GM18951 (cell line): ENCODE results near the gene GLT6D1.
"Not testable (repeated sequence)": the region's sequence is repeated elsewhere in the genome, so short reads cannot be mapped to it uniquely, and the experiment has no call there.

Source experiments
- POLR2A ChIP-seq: IDR thresholded peaks from 4 replicates; pipeline ENCODE4 v1.6.1; 2011; ENCODE audit warnings: mild to moderate bottlenecking; ENCODE audit not compliant: insufficient read length, insufficient read depth; ENCODE audit errors: extremely low read depth
- in situ Hi-C: fragments of 300-500 bp; cut with MboI; formaldehyde crosslinking; loops from one replicate; pipeline ENCODE4 v1.12.0; 2022; ENCODE audit warnings: low sequenced_read_pairs, mixed read lengths, inconsistent platforms; ENCODE audit not compliant: unreplicated experiment

Gene GLT6D1

GRCh38 chr9:135661816-135662560 lies 22.6 kb upstream of the GLT6D1 start:
- in situ Hi-C loops = no loop called here
- TF ChIP-seq POLR2A = no peak

- in situ Hi-C loops = no loop called here
- no peak for TF ChIP-seq POLR2A
Measured at GRCh38 chr9:135660407-135660806, 21.1 kb upstream of the GLT6D1 start.

GRCh38 chr9:135659252-135659651 lies 19.9 kb upstream of the GLT6D1 start:
- in situ Hi-C loops = no loop called here
- TF ChIP-seq POLR2A = no peak

- in situ Hi-C loops = no loop called here
- TF ChIP-seq POLR2A = no peak
Measured at GRCh38 chr9:135657416-135657815, 18.1 kb upstream of the GLT6D1 start.

DNA sequence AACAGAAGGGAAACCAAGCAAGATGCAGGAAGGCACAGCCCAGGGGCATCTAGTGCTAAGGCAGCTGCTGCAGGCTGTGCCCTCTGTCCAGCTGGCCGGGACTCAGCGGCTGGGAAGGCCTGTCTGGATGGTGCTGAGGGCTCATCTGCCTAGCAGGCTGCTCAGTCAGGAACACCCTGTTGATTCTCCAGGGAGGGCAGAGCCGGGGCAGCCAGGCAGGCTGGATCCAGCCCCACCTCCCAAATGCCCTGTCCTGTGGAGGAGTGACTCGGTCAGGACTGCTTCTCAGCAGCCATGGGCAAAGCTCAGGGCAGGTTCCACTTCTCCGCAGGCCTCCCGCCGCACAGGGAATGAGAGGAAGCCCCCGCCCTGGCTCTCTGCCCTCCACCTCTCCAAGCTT lies 16.0 kb upstream of the GLT6D1 start:
- TF ChIP-seq POLR2A = no peak
- in situ Hi-C loops = no loop called here

DNA sequence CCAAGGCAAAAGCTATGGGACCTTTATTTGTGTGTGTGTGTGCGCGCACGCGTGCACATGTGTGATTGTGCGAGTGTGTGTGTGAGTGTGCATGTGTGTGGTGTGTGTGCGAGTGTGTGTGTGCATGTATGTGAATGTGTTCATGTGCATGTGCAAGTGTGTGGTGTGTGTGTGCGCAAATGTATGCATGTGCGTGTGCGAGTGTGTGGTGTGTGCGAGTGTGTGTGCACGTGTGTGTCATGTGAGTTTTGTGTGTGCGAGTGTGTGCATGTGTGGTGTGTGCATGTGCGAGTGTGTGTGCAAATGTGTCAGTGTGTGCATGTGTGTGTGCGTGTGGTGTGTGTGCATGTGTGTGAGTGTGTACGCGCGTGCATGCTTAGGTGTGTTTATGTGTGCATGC lies 11.1 kb upstream of the GLT6D1 start:
- in situ Hi-C loops = no loop called here
- TF ChIP-seq POLR2A = no peak

GRCh38 chr9:135649508-135649907 lies 10.2 kb upstream of the GLT6D1 start:
- TF ChIP-seq POLR2A = no peak
- in situ Hi-C loops = no loop called here

DNA sequence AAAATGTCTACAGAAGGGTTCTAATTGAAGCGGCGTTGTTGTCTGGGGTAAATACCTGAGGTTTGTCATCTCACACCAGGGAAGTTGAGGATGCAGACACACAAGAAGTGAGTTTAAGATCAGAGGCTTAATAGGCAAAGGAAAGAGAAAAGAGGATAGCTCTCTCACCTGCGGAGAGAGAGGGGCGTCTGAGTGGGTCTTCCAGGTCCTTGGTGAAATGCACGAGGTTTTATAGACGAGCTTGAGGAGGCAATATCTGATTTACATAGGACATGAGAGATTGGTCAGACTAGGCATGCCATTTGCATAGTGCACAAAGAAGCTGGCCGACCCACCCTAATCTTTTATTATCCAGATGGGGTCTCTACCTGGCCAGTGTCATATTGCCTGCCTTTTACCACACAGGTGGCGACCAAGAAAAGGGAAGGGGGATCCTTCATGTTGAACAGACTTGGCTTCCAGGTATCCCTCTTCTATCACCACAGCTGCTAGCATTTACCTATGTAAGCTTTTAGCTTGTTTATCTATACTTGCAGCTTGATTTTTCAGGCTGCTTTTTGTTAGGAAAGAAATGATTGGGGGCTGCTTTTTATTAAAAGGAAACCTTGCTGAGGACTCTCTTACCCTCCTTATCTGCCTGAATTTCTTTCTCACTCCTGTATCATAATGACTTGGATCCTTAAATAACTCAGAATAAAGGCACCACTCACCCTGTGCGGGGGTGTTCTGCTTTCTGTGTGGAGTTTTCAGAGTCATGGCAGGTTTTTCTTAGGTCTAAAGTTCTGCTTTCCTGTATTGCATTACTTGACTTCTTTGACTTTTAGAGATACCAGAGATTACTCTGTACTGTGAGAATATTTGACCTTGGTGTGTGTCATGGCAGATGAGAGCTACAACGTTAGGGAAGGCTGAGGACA lies 9.4 kb upstream of the GLT6D1 start:
- in situ Hi-C loops = no loop called here
- no peak for TF ChIP-seq POLR2A

GRCh38 chr9:135647884-135648283 lies 8.5 kb upstream of the GLT6D1 start:
- in situ Hi-C loops = no loop called here
- no peak for TF ChIP-seq POLR2A

DNA sequence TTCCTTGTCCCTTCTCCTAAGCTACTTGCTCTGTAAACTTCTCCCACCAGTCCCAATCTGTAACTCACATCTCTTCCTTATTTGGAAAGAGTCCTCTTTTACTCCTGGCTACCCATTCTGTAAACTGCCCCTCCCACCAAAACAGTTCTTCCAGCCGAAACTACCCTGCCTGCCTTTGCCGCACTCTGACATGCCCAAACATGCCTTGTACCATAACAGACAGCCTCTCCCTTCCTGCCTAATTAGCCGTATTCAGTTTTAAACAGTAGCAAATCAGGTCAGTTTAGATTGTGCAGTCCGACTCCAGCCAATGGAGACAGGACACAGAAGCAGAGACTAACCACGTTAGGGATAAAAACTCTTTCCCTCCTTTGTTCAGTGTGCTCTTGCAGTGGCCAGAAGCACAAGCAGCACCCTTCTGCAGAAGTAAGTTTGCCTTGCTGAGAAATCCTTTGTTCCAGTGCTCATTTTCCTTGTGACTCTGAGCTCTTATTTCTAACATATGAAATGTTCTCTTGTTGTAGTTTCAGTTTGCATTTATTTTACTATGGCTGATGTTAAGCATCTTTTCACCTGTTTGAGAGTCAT lies 5.4 kb upstream of the GLT6D1 start:
- in situ Hi-C loops = no loop called here
- no peak for TF ChIP-seq POLR2A

DNA sequence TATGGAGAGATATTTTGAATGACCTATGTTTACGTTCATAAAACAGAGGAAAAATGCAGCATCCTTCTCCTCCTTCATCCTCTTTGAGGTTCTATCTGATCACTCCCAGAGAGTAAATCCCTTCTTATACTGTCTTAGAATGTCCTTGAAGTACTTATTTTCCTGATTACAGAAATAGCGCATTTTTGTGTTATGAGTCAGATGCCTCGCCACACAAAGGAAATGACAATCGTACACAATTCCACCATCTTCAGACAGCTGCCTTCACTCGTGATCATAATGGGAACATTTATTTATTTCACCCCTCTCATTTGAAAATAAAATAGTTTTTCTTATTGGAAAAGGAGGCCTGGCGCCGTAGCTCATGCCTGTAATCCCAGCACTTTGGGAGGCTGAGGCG lies 2.4 kb upstream of the GLT6D1 start:
- in situ Hi-C loops = no loop called here
- no peak for TF ChIP-seq POLR2A

- in situ Hi-C loops = no loop called here
- TF ChIP-seq POLR2A = no peak
Measured at GRCh38 chr9:135641047-135641446, 1.7 kb upstream of the GLT6D1 start.

DNA sequence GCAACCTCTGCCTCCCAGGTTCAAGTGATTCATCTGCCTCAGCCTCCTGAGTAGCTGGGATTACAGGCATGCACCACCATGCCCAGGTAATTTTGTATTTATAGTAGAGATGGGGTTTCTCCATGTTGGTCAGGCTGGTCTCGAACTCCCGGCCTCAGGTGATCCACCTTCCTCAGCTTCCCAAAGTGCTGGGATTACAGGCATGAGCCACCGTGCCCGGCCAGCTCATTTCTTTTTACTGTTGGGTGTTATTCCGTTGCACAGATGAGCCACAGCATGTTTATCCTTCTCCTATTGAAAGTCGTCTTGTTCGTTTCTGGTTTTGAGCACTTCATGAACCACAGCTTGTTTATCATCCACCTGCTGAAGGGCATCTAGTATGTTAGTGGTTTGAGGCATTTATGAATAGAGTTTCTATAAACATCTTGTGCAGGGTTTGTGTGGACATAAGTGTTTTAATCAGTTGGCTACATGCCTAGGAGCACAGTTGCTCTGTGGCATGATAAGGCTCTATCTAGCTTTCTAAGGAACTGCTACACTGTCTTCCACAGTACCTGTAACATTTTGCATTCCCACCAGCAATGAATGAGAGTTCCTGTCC lies 2.3 kb downstream of the GLT6D1 start:
- in situ Hi-C loops = not testable (repeated sequence)
